Breast epithelium (tissue), 3 donors: ENCODE data around the gene RPE65.

Experiments
- CTCF ChIP-seq, 3 donors: fragments of 450-650 bp; IDR thresholded peaks; one replicate each; pipeline ENCODE4 v1.5.1; 2016 to 2017; ENCODE audit warnings: antibody characterized with exemption in 3 of 3, mild to moderate bottlenecking in 3 of 3, moderate library complexity in 3 of 3
- POLR2A ChIP-seq: fragments of 450-650 bp; IDR thresholded peaks from one replicate; pipeline ENCODE4 v1.6.1; 2016; ENCODE audit warnings: antibody characterized with exemption, mild to moderate bottlenecking, moderate library complexity

- TF ChIP-seq CTCF (IDR thresholded peaks at IDR 0.05) (no peak), POLR2A (no peak)
These were observed 1.4 kb downstream of the RPE65 start for GRCh38 chr1:68448365-68448764.
